Measurements from ENCODE around the gene C10orf71.

The C10orf71 gene

GRCh38 chr10:49275896-49276295, 23.1 kb upstream of the C10orf71 start:
- no peak for FAIRE-seq

- FAIRE-seq, result no peak
Measured at GRCh38 chr10:49276596-49276995, 22.4 kb upstream of the C10orf71 start.

DNA sequence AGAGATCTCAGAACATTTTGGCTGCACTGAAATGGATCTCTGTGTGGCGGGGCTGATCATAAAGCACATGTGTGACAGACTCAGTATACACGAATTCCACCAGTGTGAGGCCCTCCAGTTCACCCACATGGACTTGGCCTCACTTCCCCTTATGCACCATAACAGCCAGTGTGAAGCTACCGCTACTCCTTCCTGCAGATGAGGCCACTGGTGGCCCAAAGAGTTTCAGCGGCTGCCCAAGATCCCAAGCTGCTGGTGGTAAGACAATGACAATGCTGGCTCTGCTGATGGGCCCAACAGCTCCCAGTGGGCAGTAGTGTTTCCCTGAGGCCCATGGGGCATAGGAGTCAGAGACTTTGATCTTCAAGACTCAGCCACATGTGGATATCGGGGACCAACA, 21.0 kb upstream of the C10orf71 start:
- no peak for FAIRE-seq

DNA sequence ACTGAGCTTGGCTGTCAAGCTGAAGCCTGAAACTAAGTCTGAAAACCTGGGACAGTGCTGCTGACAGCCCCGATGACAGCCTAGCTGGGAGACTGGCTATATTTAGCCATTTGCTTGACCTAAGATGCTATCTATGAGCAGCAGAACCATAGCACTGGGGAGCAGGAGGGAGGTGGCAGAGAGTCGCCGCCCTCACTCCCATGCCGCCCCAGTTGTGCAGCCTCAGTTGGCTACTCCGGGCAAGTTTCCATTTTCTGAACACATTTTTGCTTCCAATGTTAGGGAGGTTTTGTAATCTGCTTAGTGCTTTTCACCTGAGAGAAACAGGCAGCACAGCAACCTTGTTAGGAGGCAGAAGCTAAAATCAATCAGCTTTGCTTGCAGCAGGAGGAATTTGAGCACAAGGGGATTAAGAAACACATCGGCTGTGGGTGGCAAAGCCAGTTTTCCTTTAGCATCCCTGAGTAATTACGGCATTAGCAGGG, 20.4 kb upstream of the C10orf71 start:
- FAIRE-seq, result no peak

DNA sequence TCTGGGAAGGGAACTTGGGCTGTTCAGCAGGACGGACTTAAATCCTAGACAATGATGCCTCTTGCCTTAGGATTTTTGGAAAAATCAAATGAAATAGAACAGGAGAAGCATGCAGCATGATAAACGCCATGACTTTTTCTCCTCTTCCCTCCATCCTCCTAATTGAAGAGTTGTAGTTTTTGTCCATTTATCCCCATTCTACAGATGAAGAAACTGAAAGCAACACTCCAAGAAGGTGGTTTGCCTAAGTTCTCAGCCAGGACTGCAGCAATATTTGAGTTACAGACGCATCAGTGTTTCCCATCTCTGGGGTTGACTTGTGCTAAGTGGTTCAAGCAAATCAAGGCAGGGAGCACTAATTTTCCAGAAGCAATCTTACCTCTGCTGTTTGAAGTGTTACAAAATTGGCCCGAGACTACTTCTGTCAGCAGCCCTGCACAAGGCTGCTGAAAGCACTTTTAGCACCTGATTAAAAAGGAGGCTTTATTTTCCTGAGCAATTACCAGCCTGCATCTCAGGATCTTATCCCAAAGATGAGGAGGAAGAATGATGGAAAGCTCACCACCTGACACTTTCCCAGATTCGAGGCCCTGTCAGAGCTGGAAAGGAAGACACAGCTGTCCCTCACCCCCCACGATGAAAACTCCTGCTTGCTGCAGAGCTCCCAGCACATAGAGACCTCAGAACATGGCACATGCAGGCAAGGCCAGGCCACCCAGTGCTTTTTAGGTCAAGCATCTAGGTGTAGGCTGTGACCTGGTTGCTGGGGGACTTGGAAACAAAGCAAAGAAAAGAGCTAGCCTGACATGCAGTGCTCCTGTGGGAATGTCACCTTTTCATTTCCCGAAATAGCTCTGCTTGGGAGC, 19.7 kb upstream of the C10orf71 start:
- FAIRE-seq, result no peak

GRCh38 chr10:49280001-49280408, 19.0 kb upstream of the C10orf71 start:
- FAIRE-seq, result no peak

DNA sequence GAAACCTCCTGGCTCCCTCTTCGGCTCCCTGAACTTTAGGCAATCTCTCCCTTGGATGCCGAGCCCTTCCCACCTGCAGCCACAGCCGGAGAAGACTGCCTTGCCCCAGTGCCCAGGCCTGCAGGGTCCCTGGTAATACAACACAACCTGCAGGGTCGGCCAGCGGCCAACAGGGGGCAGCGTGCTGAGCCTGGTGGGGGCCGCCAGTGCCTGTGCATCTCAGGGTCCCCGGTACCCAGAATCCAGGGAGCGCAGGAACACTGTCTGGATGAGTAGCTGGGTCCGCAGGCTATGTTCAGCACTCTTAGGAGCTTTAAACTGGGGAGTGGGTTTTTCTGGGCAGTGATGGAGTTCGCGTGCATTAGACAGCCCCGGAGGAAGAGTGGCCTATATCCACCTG, 17.5 kb upstream of the C10orf71 start:
- no peak for FAIRE-seq

DNA sequence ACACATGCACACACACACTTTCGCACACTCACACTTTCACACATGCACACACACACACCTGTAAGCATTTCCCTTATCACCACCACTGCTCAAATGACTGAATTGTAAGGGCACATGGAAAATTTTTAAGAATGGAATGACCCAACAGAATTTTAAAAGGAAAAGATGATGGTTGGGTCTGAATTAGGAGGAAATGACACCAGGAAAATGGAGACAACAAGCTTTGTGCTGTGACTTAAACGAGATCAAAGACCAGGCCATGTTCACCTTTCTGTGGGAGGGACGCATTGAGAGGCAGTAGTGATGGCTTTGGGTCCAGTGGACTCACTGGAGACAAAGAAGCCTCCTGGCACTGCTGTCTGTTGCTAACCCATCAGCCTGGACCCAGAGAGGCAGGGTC, 16.7 kb upstream of the C10orf71 start:
- no peak for FAIRE-seq

- FAIRE-seq, result no peak
Measured at GRCh38 chr10:49282879-49283341, 16.1 kb upstream of the C10orf71 start.

- no peak for FAIRE-seq
Measured at GRCh38 chr10:49283491-49283890, 15.5 kb upstream of the C10orf71 start.

DNA sequence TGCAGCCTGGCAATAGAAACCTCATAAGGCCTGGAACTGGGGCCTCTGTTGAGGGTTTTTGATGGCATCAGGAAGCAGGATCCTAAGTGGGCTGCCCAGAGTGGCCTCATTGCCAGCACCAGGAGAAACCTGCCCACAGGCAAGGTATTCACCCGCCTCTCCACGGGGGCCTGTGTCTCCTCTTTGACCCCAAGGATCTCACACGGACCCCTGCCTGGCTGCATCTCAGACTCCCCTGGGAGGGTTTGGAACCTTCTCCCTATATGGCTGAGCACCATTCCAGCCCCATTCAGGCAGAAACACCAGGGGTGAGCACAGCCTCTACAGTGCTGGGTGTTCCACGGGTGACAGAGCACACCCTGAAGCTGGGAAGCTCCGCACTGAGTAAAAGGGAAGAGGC, 14.6 kb upstream of the C10orf71 start:
- no peak for FAIRE-seq

DNA sequence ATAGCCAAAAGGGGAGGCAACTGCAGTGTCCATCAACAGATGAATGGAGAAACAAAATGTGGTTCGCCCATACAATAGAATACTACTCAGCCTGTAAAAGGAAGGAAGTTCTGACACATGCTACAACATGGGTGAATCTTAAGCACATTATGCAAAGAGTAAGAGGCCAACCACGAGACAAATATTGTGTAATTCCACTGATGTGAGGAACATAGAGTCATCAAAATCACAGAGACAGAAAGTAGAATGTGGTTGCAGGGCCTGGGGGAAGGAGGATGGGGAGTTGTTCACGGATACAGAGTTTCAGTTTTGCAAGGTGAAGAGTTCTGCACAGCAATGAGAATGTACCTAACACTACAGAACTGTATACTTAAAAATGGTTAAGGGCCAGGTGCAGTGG, 13.7 kb upstream of the C10orf71 start:
- no peak for FAIRE-seq

DNA sequence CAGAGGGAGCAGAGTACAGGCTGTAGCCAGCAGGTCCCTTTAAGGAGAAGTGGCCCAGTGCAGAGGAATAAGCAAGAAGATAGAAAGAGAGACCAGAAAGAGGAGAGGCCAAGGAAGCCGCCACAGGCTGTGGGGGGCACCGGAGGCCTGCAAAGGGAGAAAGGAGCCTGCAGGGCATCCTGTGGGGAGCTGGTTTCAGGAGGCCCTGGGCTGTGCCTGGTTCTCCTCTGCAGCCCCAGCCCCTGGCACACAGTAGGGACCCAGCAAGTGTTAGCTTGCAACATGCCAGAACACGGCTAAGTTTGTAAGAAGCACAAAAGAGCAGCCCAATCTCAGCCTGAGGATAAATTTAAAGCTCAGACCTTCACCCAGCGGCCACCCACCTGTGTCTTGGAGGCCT, 12.3 kb upstream of the C10orf71 start:
- FAIRE-seq, result no peak

GRCh38 chr10:49287689-49288340, 11.2 kb upstream of the C10orf71 start:
- FAIRE-seq, result no peak

GRCh38 chr10:49288341-49289065, 10.5 kb upstream of the C10orf71 start:
- no peak for FAIRE-seq

- no peak for FAIRE-seq
Measured at GRCh38 chr10:49289480-49289879, 9.5 kb upstream of the C10orf71 start.

GRCh38 chr10:49290131-49290530, 8.8 kb upstream of the C10orf71 start:
- FAIRE-seq, result no peak

DNA sequence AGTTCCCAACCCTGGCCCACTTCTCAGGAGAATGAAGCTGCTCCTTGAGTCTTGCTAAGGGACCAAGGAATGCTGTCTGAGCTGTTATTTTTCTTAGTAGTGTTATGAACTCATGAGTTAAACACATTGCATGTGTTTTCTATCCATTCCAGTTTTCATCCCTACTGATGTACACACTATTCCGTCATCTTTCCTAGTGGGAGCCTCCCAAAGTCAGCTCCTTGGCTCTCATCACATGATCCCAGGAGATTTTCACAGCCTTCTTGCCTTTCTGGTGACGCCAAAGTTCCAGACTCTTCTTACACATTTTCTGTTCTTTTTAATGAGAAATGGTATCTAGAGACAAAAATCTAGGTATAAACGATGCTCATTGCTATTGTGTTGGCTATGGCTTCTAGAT, 8.4 kb upstream of the C10orf71 start:
- FAIRE-seq, result no peak

GRCh38 chr10:49292565-49293207, 6.3 kb upstream of the C10orf71 start:
- FAIRE-seq, result no peak

DNA sequence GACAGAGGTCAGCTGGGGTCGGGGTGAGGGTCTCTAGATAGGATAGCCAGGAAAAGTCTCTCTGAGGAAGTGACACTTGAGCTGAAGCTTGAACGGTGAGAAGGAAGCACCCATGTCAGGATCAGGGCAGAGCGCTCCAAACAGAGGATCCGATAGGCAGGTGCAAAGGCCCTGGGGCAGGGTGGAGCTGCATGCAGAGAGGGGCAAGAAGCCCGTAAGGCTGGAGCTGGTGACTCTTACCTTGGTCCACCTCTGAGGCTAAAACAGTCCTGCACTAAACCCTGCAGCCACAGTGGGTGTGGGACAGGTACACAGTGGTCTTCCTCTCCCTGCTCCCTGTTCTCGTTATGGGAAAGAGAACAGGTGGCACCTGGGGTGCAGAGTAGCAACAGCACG, 5.8 kb upstream of the C10orf71 start:
- FAIRE-seq, result no peak

DNA sequence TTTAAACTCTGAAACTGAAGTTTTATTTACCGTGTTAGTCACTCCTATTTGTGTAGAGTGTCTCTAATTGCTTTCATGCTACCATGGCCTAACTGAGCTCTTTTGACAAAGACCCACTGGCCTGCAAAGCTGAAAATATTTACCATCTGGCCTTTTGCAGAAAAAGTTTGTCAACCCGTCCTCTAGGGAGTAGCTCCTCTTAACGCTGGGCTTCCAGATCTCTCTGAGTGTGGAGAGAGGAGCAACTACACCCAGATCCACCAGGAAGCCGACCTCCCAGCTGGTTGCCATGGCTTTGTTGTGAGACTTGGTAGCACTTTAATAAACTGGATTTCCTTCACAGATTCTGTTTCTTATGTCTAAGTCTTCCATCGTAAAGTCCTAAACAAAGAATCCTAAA, 4.2 kb upstream of the C10orf71 start:
- FAIRE-seq, result no peak

GRCh38 chr10:49295297-49295696, 3.7 kb upstream of the C10orf71 start:
- no peak for FAIRE-seq

DNA sequence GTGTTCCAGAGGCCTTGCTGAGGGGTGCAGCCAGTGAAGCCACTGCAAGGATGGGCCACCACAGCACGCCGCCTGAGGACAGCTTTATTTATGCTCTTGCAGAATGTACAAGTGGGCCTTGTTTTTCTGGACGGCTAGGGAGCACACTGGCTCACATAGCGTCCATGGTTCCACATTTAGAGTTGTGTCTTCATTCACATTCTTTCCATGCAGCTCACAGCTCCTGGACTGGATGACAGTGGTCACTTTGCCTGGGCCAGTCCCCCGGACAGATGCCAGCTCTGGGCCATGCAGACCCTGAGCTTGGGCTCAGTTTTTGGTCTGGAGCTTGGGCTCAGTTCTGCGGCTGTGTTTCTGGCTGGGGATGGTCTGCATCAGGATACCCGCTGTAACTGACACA, 2.6 kb upstream of the C10orf71 start:
- no peak for FAIRE-seq

Measured in colon (tissue), 2 donors.